ENCODE measurements around the gene PPP1R15B.

Gene PPP1R15B

DNA sequence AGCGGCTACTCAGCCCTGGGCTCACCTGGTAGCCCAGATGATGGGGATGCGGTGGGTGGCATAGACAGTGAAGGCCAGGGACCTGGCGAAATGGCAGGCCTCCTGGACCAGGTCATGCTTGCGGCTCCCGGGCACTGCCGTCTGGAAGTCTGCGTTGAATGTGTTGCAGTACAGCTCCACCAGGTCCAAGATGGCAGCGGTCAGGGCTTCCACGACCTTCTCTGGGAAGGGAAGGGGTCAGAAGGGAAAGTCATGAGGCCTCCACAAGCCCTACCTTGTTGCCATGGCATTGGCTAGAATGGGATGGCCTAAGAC lies 44.2 kb upstream of the PPP1R15B start:
- Histone ChIP-seq H3K27me3 (ENCODE audit: insufficient read depth, low read depth, severe bottlenecking) (no peaks in the 10 kb centered on the region), H3K4me3 (ENCODE audit: low read depth, low read length) (no peak overlapping the region), H3K27ac (peak overlapping the region; percentile 84), H3K36me3 (no peaks in the 10 kb centered on the region; the same call in none of the 2 replicates), H3K9me3 (ENCODE audit: severe bottlenecking) (no peaks in the 10 kb centered on the region)
- TF ChIP-seq, protein P1, sequence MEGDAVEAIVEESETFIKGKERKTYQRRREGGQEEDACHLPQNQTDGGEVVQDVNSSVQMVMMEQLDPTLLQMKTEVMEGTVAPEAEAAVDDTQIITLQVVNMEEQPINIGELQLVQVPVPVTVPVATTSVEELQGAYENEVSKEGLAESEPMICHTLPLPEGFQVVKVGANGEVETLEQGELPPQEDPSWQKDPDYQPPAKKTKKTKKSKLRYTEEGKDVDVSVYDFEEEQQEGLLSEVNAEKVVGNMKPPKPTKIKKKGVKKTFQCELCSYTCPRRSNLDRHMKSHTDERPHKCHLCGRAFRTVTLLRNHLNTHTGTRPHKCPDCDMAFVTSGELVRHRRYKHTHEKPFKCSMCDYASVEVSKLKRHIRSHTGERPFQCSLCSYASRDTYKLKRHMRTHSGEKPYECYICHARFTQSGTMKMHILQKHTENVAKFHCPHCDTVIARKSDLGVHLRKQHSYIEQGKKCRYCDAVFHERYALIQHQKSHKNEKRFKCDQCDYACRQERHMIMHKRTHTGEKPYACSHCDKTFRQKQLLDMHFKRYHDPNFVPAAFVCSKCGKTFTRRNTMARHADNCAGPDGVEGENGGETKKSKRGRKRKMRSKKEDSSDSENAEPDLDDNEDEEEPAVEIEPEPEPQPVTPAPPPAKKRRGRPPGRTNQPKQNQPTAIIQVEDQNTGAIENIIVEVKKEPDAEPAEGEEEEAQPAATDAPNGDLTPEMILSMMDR (IDR thresholded peaks at IDR 0.05; ENCODE audit: low read depth, low read length): no peak
- DNase-seq: no peak

DNA sequence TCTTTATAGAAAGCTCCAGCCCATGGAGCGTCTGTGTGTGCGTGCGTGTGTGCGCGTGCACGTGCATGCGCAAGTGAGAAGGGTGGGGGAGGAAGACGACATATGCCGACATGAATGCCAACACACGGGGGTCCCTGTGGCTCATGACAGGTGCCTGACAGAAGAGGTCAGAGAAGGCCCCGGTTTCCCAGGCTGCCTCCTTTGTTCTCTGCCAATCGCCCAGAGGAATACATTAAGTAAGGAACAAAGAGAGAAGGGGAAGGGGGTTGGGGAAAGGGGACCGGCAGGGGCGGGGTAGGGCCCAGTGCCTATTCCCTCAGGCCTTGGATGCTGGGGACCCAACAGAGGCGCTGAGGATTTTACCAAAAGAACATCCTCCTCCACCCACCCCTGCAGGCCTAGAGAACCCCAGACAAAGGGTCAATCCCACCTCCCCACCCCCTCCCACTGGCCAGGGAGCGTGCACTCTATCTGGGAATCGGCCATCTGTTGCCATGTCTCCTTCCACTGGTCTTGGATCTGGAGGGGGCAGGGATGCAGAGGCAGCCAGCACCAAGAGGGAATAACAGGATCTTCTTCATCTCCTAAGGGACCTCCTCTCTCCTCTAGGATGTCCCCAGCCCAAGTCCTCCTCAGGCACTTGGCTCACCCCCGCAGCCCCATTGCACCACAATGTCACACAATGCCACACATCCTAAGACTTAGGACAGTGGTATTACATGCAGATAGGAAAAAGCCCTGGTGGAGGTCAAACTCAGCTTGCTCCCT lies 43.6 kb upstream of the PPP1R15B start:
- peak; percentile 95 for DNase-seq

DNA sequence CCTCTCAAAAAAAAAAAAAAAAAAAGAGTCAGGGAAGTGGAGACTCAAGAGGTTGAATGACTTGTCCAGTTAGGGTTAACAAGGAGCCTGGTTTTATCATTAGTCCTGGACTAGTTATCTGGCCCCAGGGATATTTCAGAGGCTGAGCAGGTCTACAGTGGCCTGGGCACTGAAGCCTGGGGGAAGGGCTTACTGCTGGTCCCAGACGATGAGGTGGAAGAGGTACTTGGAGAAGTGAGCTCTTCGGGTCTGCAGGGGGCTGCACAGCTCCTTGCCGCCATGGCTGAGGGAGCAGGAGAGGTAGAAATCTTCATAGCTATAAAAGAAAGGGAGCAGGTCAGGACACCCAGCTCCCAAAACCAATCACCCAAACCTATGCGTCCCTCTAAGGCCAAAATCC lies 42.9 kb upstream of the PPP1R15B start:
- Histone ChIP-seq H3K9me3 (ENCODE audit: severe bottlenecking) (no peaks in the 10 kb centered on the region), H3K4me3 (ENCODE audit: low read depth, low read length) (no peak overlapping the region), H3K27me3 (ENCODE audit: insufficient read depth, low read depth, severe bottlenecking) (no peaks in the 10 kb centered on the region), H3K36me3 (no peaks in the 10 kb centered on the region; the same call in none of the 2 replicates), H3K27ac (peak overlapping the region; percentile 84)
- TF ChIP-seq, protein P1 (IDR thresholded peaks at IDR 0.05; ENCODE audit: low read depth, low read length): no peak
- peak; percentile 54 for DNase-seq

More for the DNA sequence above, 43.6 kb upstream of the PPP1R15B start:
- H3K27ac ChIP-seq: peak overlapping the region; percentile 84
- H3K36me3 ChIP-seq: no peaks in the 10 kb centered on the region; the same call in none of the 2 replicates
- H3K4me3 ChIP-seq (ENCODE audit: low read depth, low read length): no peak overlapping the region
- no peaks in the 10 kb centered on the region for H3K27me3 ChIP-seq (ENCODE audit: insufficient read depth, low read depth, severe bottlenecking)
- TF ChIP-seq, protein P1 (IDR thresholded peaks at IDR 0.05; ENCODE audit: low read depth, low read length): no peak
- H3K9me3 ChIP-seq (ENCODE audit: severe bottlenecking): no peaks in the 10 kb centered on the region

DNA sequence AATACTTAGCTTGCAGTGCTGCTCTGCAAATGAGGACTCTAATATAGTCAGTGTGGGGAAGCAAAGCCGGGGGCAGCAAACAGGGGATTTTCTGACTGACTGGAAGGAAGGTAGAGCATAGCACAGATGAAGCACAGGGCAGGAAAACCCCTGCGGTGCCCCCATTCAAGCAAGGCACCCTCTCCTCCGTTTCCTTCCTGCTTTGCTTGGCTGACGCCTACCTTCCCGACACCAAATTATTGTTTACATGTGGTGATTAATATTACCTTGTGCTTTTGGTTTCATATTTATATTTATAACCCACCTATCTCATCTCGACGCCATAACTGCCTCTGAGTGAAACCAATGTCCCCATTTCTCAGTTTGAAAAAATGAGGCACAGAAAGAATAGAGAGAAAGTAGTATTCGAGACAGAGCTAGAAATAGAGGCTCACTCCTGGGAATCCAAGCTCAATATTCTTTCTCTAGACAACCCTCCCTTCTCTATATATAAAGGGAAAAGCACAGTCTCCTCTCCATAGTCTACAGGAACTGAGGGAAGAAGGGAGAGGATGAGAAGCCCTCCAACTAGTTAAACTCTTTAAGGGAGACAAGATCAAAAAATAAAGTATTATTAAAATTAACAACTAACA lies 41.6 kb upstream of the PPP1R15B start:
- no peak overlapping the region for H3K4me3 ChIP-seq (ENCODE audit: low read depth, low read length)

DNA sequence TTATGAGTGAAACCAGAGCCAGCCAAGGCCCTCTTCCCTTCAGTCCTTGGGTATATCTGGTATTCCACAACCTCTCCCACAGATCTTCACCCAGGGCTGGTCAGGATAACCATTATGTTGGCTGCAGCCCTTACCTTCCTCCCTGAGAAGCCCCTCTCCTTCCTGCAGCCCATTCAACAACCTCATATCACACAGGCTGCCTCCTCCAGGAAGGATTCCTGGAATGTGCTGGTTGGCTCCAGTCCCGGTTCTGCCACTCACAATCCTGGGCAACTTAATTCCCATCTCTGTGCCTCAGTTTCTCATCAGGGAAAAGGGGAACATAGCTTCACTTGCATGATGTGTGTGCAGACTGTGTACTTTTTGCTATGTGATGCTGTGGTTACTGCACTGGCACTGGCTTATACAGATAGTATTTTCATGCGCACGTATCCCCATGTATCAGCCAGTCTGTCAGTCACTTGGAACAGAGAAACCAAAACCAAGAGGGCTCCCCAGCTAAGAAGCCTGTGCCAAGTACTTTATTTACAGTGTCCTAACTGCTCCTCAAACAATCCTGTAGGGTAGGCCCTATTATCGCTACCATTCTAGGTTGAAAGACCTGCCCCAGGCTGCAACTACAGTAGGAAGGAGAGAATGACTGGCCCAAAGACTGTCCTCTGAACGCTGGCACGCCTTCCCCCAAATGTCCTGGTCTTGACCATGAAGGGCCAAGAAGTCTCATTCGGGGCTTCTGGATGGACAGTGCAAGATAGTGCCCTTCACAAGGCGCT lies 39.9 kb upstream of the PPP1R15B start:
- H3K36me3 ChIP-seq: no peaks in the 10 kb centered on the region; the same call in none of the 2 replicates
- no peak overlapping the region for H3K27ac ChIP-seq
- no peaks in the 10 kb centered on the region for H3K9me3 ChIP-seq (ENCODE audit: severe bottlenecking)
- DNase-seq: no peak
- H3K27me3 ChIP-seq (ENCODE audit: insufficient read depth, low read depth, severe bottlenecking): no peaks in the 10 kb centered on the region
- TF ChIP-seq, protein P1 (IDR thresholded peaks at IDR 0.05; ENCODE audit: low read depth, low read length): no peak
- no peak overlapping the region for H3K4me3 ChIP-seq (ENCODE audit: low read depth, low read length)

More for the DNA sequence above, 41.6 kb upstream of the PPP1R15B start:
- H3K36me3 ChIP-seq: no peaks in the 10 kb centered on the region; the same call in none of the 2 replicates
- H3K27me3 ChIP-seq (ENCODE audit: insufficient read depth, low read depth, severe bottlenecking): no peaks in the 10 kb centered on the region
- H3K27ac ChIP-seq: no peak overlapping the region
- no peaks in the 10 kb centered on the region for H3K9me3 ChIP-seq (ENCODE audit: severe bottlenecking)
- TF ChIP-seq, protein P1 (IDR thresholded peaks at IDR 0.05; ENCODE audit: low read depth, low read length): no peak
- DNase-seq: no peak
